Right lobe of liver (tissue), 6 donors: ENCODE results near the gene LRRC1. TPM values are rescaled to one million over a fixed set of nuclear protein-coding genes. Genes with fewer than 3 reads are reported as not detected.

Experiments
- ATAC-seq, 4 donors: fragments of 200-7000 bp; cut with Tn5 transposase; one replicate each; pipeline ENCODE4 v1.9.1; 2020; ENCODE audit warnings: mild to moderate bottlenecking in 4 of 4, moderate library complexity in 4 of 4
- DNase-seq, 3 donors: peaks; one replicate each; pipeline ENCODE4 v3.0.0-alpha.2; 2020
- H3K27ac ChIP-seq, 3 donors: fragments of 200-600 bp; one replicate each; pipeline ENCODE4 v1.8.0; 2022
- H3K27me3 ChIP-seq, 2 donors: fragments of 200-600 bp; one replicate each; pipeline ENCODE4 v1.8.0; 2022
- H3K36me3 ChIP-seq, 4 donors: fragments of 200-600 bp; sonication (generic) in 1 of 4; one replicate each; pipeline versions ENCODE4 v1.5.1 to v1.8.0; 2017 to 2022; ENCODE audit warnings: control low read depth in 1 of 4
- H3K4me1 ChIP-seq, 4 donors: fragments of 200-600 bp; sonication (generic) in 1 of 4; one replicate each; pipeline versions ENCODE4 v1.5.1 to v1.8.0; 2017 to 2022; ENCODE audit warnings: control low read depth in 1 of 4
- H3K4me3 ChIP-seq, 3 donors: fragments of 200-600 bp; one replicate each; pipeline ENCODE4 v1.8.0; 2022
- H3K9me3 ChIP-seq, 4 donors: fragments of 200-600 bp; sonication (generic) in 1 of 4; one replicate each; pipeline versions ENCODE4 v1.5.1 to v1.8.0; 2017 to 2022; ENCODE audit warnings: control low read depth in 1 of 4
- POLR2A ChIP-seq: fragments of 450-650 bp; IDR thresholded peaks from one replicate; pipeline ENCODE4 v1.6.1; 2017; ENCODE audit warnings: antibody characterized with exemption, mild to moderate bottlenecking
- WGBS: methylation state at CpG from one replicate; pipeline ENCODE4 v1.1.6; 2018; ENCODE audit warnings: low coverage, low lambda C conversion rate; ENCODE audit not compliant: insufficient coverage; ENCODE audit errors: missing lambda C conversion rate; 5-methylcytosine and 5-hydroxymethylcytosine counted together
- intact Hi-C, 2 donors: fragments of 100-400 bp; cut with DNase I; formaldehyde crosslinking; loops; one replicate each; pipeline versions ENCODE4 v1.11.2 to v1.14.1; 2022
- total RNA-seq, 6 experiments: library from RNA; depleted of rRNA in 2 of 6; stranded (reverse); fragments of >200 nt in 2 of 6; fragmentation: NEBNext Ultra II Directional in 3 of 6; extraction: Animal tissue kit (Norgen Biotek cat#: 25700) in 3 of 6; gene quantifications; one replicate each; pipeline versions ENCODE4 v1.1.0 to v1.2.4, GENCODE V29; 2016 to 2023
- TF ChIP-seq, protein P1 (sequence below), 4 donors: fragments of 200-600 bp in 3 of 4; fragments of 450-650 bp in 1 of 4; IDR thresholded peaks; one replicate each; pipeline versions ENCODE4 v1.5.1 to v1.8.0; 2016 to 2022; ENCODE audit warnings: antibody characterized with exemption in 4 of 4, mild to moderate bottlenecking in 2 of 4
- donor health status: DM: no; HTN: yes; CAD: no.
- donor health status: DM: no; HTN: no; CAD: no.
- donor health status: DM: no; HTN: no; CAD: no.
- donor health status: DM: no; HTN: yes; CAD: no.
- donor health status: DM: no; HTN: yes; CAD: no.

The LRRC1 gene
- total RNA-seq, 6 experiments from 2014 or later, result 0.46 to 3.2 (median 1.4) TPM

DNA sequence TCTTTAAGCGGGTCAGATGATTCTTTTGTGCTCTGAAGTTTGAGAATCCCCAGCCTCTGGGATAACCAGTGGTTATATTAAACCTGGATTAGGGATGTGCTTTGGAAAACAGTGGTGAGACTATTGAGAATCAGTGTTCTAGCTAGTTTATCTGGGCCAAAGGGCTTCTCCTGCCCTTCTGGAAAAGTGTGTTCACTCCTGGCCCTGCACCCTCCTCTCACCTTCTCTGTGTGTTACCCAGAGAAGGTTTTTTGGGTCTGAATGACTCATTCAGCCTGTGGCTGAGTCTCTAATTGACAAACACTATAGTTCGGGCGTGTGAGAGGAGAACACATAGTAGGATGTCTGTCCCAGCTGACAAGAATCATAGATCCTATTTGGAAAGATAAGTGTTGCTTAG, 66.7 kb downstream of the LRRC1 start:
- Histone ChIP-seq H3K4me1 (no peaks in the 10 kb centered on the region), H3K36me3 (no peaks in the 10 kb centered on the region), H3K27ac (no peak overlapping the region), H3K27me3 (no peaks in the 10 kb centered on the region), H3K9me3 (no peaks in the 10 kb centered on the region), H3K4me3 (no peak overlapping the region)
- no peak for TF ChIP-seq POLR2A
- TF ChIP-seq, protein P1, sequence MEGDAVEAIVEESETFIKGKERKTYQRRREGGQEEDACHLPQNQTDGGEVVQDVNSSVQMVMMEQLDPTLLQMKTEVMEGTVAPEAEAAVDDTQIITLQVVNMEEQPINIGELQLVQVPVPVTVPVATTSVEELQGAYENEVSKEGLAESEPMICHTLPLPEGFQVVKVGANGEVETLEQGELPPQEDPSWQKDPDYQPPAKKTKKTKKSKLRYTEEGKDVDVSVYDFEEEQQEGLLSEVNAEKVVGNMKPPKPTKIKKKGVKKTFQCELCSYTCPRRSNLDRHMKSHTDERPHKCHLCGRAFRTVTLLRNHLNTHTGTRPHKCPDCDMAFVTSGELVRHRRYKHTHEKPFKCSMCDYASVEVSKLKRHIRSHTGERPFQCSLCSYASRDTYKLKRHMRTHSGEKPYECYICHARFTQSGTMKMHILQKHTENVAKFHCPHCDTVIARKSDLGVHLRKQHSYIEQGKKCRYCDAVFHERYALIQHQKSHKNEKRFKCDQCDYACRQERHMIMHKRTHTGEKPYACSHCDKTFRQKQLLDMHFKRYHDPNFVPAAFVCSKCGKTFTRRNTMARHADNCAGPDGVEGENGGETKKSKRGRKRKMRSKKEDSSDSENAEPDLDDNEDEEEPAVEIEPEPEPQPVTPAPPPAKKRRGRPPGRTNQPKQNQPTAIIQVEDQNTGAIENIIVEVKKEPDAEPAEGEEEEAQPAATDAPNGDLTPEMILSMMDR (IDR thresholded peaks at IDR 0.05), result no peak
- no peak for DNase-seq
- no peak for ATAC-seq
- WGBS, result 53% methylated on average over 3 of the region's 3 CpGs
- intact Hi-C loops, result no loop called here

DNA sequence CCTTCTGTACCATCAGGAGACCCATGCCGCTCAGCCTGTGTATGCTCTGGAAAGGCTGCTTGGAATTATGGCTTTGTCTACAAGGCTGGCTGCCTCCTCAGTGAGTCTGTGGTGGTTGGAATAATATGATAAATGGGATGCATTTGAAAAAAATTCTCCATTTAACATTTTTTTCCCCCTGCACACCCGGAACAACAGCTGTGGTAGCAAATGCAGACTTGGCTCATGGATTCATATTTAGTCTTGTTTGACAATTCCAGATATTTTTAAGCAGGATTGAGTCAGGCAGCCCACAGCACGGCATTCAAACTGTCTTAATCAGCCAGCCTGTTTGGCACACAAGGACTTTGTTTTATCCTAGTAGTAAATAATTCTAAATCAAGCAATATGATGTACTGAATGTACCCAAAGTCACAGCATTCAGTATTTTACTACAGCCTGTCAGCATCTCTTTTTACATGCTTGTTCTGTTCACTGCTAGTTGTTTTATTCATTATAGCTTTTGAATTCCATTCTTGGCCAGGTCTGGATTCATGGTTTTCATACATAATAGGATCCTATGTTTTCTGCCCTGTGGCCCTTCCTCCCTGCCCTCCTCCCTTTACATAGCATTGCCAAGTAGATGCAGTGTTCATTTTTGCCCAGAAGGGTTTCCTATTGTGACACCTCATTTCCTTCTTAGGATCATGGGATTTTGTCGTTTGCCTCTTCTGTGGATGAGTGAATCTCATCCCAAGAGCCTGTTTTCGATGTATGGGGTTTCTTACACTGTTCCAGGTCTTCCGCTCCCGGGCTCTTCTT, 68.1 kb downstream of the LRRC1 start:
- Histone ChIP-seq H3K4me3 (no peak overlapping the region), H3K27me3 (no peaks in the 10 kb centered on the region), H3K9me3 (no peaks in the 10 kb centered on the region), H3K36me3 (no peaks in the 10 kb centered on the region), H3K27ac (no peak overlapping the region), H3K4me1 (no peaks in the 10 kb centered on the region)
- ATAC-seq, result no peak
- WGBS, result 65% methylated on average over 7 of the region's 7 CpGs
- TF ChIP-seq POLR2A, result no peak
- TF ChIP-seq, protein P1 (IDR thresholded peaks at IDR 0.05), result no peak
- no peak for DNase-seq
- intact Hi-C loops, result no loop called here

DNA sequence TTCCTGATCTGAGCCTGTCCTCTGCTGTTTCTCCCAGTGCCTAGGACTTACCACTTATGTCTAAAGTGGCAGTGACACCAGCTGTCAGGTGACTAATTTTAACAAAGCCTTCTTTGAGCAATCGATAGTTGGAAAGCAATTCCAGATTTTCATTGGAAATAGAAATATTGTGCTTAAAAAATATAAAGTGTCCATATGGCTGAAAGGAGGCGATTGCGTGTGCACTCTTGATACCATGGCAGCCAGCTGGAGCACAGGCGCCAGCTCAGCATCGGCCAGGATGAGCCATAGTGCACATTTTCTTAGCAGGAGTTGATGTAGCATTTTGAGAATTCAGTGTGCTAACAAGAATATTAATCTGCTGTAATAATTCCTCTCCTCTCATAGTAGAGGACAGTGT, 70.0 kb downstream of the LRRC1 start:
- ATAC-seq (no peak), DNase-seq (no peak)
- WGBS, result 90% methylated on average over 5 of the region's 5 CpGs
- Histone ChIP-seq H3K27ac (no peak overlapping the region), H3K4me3 (no peak overlapping the region), H3K9me3 (no peaks in the 10 kb centered on the region), H3K27me3 (no peaks in the 10 kb centered on the region), H3K36me3 (no peaks in the 10 kb centered on the region), H3K4me1 (no peaks in the 10 kb centered on the region)
- TF ChIP-seq POLR2A, result no peak
- TF ChIP-seq, protein P1 (IDR thresholded peaks at IDR 0.05), result no peak
- intact Hi-C loops, result no loop called here

DNA sequence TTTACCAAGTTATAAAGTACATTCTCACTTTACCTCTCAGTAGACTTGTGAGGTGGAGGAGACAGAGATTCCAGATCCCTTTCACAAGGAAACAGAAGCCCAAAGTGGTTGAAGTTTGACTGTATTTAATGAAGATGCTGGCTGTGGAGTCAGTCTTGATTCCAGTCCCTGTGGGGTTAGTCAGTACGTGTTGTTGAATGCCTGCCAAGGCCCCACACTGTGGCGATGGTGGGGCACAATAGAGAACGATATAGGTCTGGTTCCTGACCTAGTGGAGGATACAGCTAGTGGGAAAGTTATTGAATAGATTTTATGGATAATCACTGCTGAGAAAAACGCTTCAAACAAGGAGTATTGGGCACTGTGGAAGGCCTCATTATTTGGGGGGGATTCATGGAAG, 71.4 kb downstream of the LRRC1 start:
- no peak for DNase-seq

More for the DNA sequence above, 71.4 kb downstream of the LRRC1 start:
- Histone ChIP-seq H3K4me1 (no peaks in the 10 kb centered on the region), H3K27me3 (no peaks in the 10 kb centered on the region), H3K36me3 (no peaks in the 10 kb centered on the region), H3K4me3 (no peak overlapping the region), H3K27ac (no peak overlapping the region), H3K9me3 (no peaks in the 10 kb centered on the region)
- TF ChIP-seq, protein P1 (IDR thresholded peaks at IDR 0.05), result no peak
- no peak for TF ChIP-seq POLR2A
- WGBS, result 50% methylated on average over 4 of the region's 4 CpGs
- intact Hi-C loops, result no loop called here
- no peak for ATAC-seq
